ENCODE measurements around the gene DNAAF1.

- TF ChIP-seq CTCF (tag by site-specific recombination; IDR thresholded peaks at IDR 0.05) (no peak), ZNF155 (tag by site-specific recombination; IDR thresholded peaks at IDR 0.05) (no peak), PATZ1 (tag by site-specific recombination; IDR thresholded peaks at IDR 0.05) (no peak), ZBTB26 (tag by site-specific recombination; optimal IDR thresholded peaks at IDR 0.05) (no peak), KLF7 (tag by site-specific recombination; IDR thresholded peaks at IDR 0.05; ENCODE audit: borderline replicate concordance) (no peak), REST (tag by site-specific recombination; IDR thresholded peaks at IDR 0.05) (no peak), ZNF324 (tag by site-specific recombination; IDR thresholded peaks at IDR 0.05) (no peak), KLF9 (tag by site-specific recombination; IDR thresholded peaks at IDR 0.05; ENCODE audit: low read depth) (no peak), YY1 (tag by site-specific recombination; IDR thresholded peaks at IDR 0.05) (no peak), ZSCAN5A (tag by site-specific recombination; IDR thresholded peaks at IDR 0.05) (no peak)
These were observed 32.6 kb downstream of the DNAAF1 start for GRCh38 chr16:84177741-84178073.
